Sigmoid colon (tissue), 7 donors: Measurements from ENCODE around the gene PPCDC. TPM values are rescaled to one million over a fixed set of nuclear protein-coding genes. Genes with fewer than 3 reads are reported as not detected.
"Not testable (repeated sequence)": the region's sequence is repeated elsewhere in the genome, so short reads cannot be mapped to it uniquely, and the experiment has no call there.

Experiments used
- DNase-seq: peaks from one replicate; pipeline ENCODE4 v3.0.0-alpha.2; 2019
- H3K27ac ChIP-seq, 4 donors: fragments of 200-600 bp; sonication (generic); one replicate each; pipeline ENCODE4 v1.5.1; 2016 to 2019; ENCODE audit warnings: mild to moderate bottlenecking in 1 of 4
- H3K27me3 ChIP-seq, 3 donors: fragments of 200-600 bp; sonication (generic); one replicate each; pipeline ENCODE4 v1.5.1; 2019; ENCODE audit warnings: mild to moderate bottlenecking in 1 of 3
- H3K36me3 ChIP-seq, 4 donors: fragments of 200-600 bp; sonication (generic); one replicate each; pipeline ENCODE4 v1.5.1; 2016 to 2019
- H3K4me1 ChIP-seq, 4 donors: fragments of 200-600 bp; sonication (generic); one replicate each; pipeline ENCODE4 v1.5.1; 2017 to 2019
- H3K4me3 ChIP-seq, 4 donors: fragments of 200-600 bp; sonication (generic); one replicate each; pipeline ENCODE4 v1.5.1; 2017 to 2019; ENCODE audit warnings: mild to moderate bottlenecking in 2 of 4, moderate library complexity in 1 of 4
- H3K9me3 ChIP-seq, 4 donors: fragments of 200-600 bp in 3 of 4; sonication (generic) in 3 of 4; one replicate each; pipeline versions ENCODE4 v1.5.1 to v1.6.1; 2013 to 2019
- EP300 ChIP-seq, 4 donors: sonication (generic); formaldehyde crosslinking; IDR thresholded peaks; one replicate each; pipeline ENCODE4 v1.6.1; 2017; ENCODE audit warnings: antibody characterized with exemption in 4 of 4
- POLR2A ChIP-seq, 2 donors: fragments of 450-650 bp; IDR thresholded peaks; one replicate each; pipeline ENCODE4 v1.6.1; 2016; ENCODE audit warnings: antibody characterized with exemption in 2 of 2, mild to moderate bottlenecking in 2 of 2, moderate library complexity in 2 of 2
- POLR2AphosphoS5 ChIP-seq, 4 donors: sonication (generic); formaldehyde crosslinking; IDR thresholded peaks; one replicate each; pipeline ENCODE4 v1.6.1; 2017; ENCODE audit warnings: antibody characterized with exemption in 4 of 4
- WGBS, 2 donors: extraction: QIAGEN DNeasy Blood & Tissue Kit; methylation state at CpG; one replicate each; pipeline ENCODE4 v1.1.7; 2013; 5-methylcytosine and 5-hydroxymethylcytosine counted together
- intact Hi-C: fragments of 100-400 bp; cut with DNase I; formaldehyde crosslinking; loops from one replicate; pipeline ENCODE4 v1.15.1; 2023
- polyA plus RNA-seq, 3 donors: library from polyadenylated mRNA; stranded (reverse); fragments of 200-250 nt; gene quantifications; one replicate each; pipeline ENCODE4 v1.2.3, GENCODE V29; 2013
- total RNA-seq, 4 donors: library from RNA; depleted of rRNA; stranded (reverse); fragments of >200 nt; gene quantifications; one replicate each; pipeline ENCODE4 v1.1.0, GENCODE V29; 2016
- TF ChIP-seq, protein P1 (sequence below), 4 experiments: fragments of 450-650 bp in 3 of 4; fragments of 200-600 bp in 1 of 4; IDR thresholded peaks; one replicate each; pipeline ENCODE4 v1.5.1; 2016 to 2019; ENCODE audit warnings: antibody characterized with exemption in 4 of 4, mild to moderate bottlenecking in 3 of 4, moderate library complexity in 2 of 4
- donor health status: healthy with polysubstance abuse.
- donor health status: Bipolar disorder and iron deficiency.
- donor health status: healthy.

The PPCDC gene
- total and polyA plus RNA-seq, 7 donors: 7.9 to 37.0 (median 16.2) TPM

DNA sequence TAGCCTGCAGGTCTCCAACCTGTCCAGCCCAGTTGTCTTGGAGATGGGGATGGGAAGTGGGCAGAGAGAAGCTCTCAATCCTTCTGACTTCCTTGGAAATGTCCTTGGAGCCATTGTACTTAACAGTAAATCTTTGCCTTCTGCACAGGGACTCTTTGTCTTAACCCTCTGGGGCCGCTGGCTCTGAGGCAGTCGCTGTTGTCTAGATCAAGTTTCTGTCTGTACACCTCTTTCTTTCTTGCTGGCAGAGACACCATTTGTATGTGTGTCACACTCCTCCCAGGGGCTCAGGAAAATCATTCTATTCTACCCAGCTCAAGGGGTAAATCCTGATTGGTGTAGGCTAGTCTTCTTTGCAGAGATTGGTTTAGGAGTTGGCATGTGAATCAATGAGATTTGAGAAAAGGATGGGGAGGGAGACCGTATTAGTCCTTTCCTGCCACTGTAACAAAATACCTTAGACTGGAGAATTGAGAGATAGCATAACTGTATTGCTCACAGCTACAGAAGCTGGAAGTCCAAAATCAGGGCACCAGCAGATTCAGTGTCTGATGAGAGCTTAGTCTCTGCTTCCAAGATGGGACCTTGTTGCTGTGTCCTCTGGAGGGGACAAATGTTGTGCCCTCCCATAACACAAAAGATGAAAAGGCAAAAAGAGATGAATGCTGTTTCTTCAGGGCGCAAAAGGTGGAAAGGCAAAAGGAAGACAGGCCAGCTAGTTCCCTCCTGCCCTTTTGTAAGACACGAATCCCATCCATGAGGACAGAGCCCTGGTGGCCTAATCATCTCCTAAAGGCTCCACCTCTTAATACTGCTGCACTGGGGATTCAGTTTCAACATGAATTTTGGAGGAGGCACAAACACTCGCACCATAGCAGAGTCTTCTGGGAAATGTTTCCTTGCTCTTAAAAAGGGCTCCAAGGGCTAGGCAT lies 66.3 kb downstream of the PPCDC start:
- Histone ChIP-seq H3K4me3 (no peak overlapping the region), H3K9me3 (peaks cover 0 to 3% (median 0%) of the 10 kb centered on the region in 4 donors), H3K4me1 (peaks cover 0 to 11% (median 2%) of the 10 kb centered on the region in 4 donors), H3K27ac (peak overlapping the region in 3 of 4 donors; percentile 14 to 79 (median 62)), H3K27me3 (no peaks in the 10 kb centered on the region), H3K36me3 (no peaks in the 10 kb centered on the region)
- 85 to 92% methylated on average over 6 of the region's 6 CpGs for WGBS, 2 donors
- peak; percentile 28 for DNase-seq
- TF ChIP-seq, protein P1, sequence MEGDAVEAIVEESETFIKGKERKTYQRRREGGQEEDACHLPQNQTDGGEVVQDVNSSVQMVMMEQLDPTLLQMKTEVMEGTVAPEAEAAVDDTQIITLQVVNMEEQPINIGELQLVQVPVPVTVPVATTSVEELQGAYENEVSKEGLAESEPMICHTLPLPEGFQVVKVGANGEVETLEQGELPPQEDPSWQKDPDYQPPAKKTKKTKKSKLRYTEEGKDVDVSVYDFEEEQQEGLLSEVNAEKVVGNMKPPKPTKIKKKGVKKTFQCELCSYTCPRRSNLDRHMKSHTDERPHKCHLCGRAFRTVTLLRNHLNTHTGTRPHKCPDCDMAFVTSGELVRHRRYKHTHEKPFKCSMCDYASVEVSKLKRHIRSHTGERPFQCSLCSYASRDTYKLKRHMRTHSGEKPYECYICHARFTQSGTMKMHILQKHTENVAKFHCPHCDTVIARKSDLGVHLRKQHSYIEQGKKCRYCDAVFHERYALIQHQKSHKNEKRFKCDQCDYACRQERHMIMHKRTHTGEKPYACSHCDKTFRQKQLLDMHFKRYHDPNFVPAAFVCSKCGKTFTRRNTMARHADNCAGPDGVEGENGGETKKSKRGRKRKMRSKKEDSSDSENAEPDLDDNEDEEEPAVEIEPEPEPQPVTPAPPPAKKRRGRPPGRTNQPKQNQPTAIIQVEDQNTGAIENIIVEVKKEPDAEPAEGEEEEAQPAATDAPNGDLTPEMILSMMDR (IDR thresholded peaks at IDR 0.05): no peak
- TF ChIP-seq POLR2AphosphoS5 (IDR thresholded peaks at IDR 0.05) (no peak), POLR2A (IDR thresholded peaks at IDR 0.05) (no peak), EP300 (IDR thresholded peaks at IDR 0.05) (no peak)
- intact Hi-C loops: loop anchor here (2.0 to 5.0 kb wide), 2 partner anchors 88 to 111 kb away; partner anchors contain the start of gene C15orf39

DNA sequence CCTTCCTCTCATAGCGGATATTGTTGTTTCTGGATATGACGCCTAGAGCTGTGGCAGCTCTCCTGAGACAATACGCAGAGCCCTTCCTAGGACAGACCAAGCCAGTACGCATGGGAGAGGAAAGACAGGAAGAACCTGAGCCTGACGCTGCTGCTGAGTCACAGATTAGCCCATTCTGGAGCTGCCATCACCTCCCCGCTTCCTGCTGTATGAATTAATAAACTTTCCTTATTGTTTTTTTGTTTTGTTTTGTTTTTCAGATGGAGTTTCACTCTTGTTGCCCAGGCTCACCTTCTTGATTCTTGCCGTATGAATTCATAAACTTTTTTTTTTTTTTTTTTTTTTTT lies 67.0 kb downstream of the PPCDC start:
- DNase-seq: peak; percentile 79
- TF ChIP-seq EP300 (IDR thresholded peaks at IDR 0.05): peak in 2 of 4 donors; percentile 75 to 90
- peak; percentile 58 to 92 (median 82) for TF ChIP-seq POLR2AphosphoS5 (IDR thresholded peaks at IDR 0.05)
- TF ChIP-seq POLR2A (IDR thresholded peaks at IDR 0.05): no peak
- TF ChIP-seq, protein P1 (IDR thresholded peaks at IDR 0.05): no peak
- intact Hi-C loops: loop anchor here (2.0 to 5.0 kb wide), 2 partner anchors 87 to 110 kb away; partner anchors contain the start of gene C15orf39
- H3K36me3 ChIP-seq: no peaks in the 10 kb centered on the region
- H3K27ac ChIP-seq: peak overlapping the region in 3 of 4 donors; percentile 14 to 79 (median 62)
- H3K4me1 ChIP-seq: peaks cover 0 to 11% (median 2%) of the 10 kb centered on the region in 4 donors
- 63 to 90% methylated on average over 7 of the region's 7 CpGs for WGBS, 2 donors
- H3K27me3 ChIP-seq: no peaks in the 10 kb centered on the region
- no peak overlapping the region for H3K4me3 ChIP-seq
- peaks cover 0 to 3% (median 0%) of the 10 kb centered on the region in 4 donors for H3K9me3 ChIP-seq

DNA sequence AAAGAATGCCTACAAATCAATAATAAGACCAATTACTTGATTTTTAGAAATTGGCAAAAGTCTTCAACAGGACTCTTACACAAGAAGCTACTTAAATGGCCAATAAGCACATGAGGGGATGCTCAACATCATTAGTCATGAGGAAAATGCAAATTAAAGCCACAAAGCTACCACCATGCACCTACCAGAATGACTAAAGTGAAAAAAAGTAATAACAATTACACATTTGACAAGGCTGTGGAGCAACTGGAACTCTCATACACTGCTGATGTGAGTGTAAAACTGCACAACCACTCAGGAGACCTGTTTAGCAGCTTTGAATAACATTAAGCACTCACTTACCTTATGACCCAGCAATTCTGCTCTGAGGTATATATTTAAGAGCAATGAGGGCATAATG lies 68.4 kb downstream of the PPCDC start:
- Histone ChIP-seq H3K4me3 (no peak overlapping the region), H3K27ac (no peak overlapping the region), H3K27me3 (no peaks in the 10 kb centered on the region), H3K9me3 (no peaks in the 10 kb centered on the region), H3K36me3 (no peaks in the 10 kb centered on the region), H3K4me1 (peaks cover 0 to 11% (median 2%) of the 10 kb centered on the region in 4 donors)
- intact Hi-C loops: loop anchor here (2.0 to 5.0 kb wide), 2 partner anchors 85 to 109 kb away; partner anchors contain the start of gene C15orf39
- TF ChIP-seq POLR2AphosphoS5 (IDR thresholded peaks at IDR 0.05) (no peak), POLR2A (IDR thresholded peaks at IDR 0.05) (no peak), EP300 (IDR thresholded peaks at IDR 0.05) (no peak)
- TF ChIP-seq, protein P1 (IDR thresholded peaks at IDR 0.05): no peak
- DNase-seq: no peak

DNA sequence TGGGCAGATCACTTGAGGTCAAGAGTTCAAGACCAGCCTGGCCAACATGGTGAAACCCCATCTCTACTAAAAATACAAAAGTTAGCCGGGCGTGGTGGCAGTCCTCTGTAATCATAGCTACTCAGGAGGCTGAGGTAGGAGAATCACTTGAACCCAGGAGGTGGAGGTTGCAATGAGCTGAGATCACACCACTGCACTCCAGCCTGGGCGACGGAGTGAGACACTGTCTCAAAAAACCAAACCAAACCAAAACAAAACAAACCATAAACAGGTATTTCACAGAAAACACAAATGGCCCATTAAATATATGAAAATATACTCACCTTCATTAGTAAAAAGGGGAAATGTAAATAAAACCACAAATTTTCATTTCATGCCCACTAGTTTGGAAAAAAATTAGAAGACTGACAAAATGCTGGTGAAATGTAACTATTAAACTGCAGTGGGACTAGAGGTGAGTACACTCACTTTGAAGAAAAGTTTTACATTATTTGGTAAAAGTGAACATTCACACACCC lies 71.6 kb downstream of the PPCDC start:
- H3K4me1 ChIP-seq, H3K9me3 ChIP-seq, H3K27me3 ChIP-seq, H3K27ac ChIP-seq, H3K4me3 ChIP-seq, H3K36me3 ChIP-seq: not testable (repeated sequence)
- intact Hi-C loops: loop anchor here (5.0 kb wide), 1 partner anchor 82 kb away; no protein-coding TSS in a partner anchor
- peak; percentile 17 for DNase-seq
- WGBS, 2 donors: 77 to 87% methylated on average over 4 of the region's 4 CpGs

DNA sequence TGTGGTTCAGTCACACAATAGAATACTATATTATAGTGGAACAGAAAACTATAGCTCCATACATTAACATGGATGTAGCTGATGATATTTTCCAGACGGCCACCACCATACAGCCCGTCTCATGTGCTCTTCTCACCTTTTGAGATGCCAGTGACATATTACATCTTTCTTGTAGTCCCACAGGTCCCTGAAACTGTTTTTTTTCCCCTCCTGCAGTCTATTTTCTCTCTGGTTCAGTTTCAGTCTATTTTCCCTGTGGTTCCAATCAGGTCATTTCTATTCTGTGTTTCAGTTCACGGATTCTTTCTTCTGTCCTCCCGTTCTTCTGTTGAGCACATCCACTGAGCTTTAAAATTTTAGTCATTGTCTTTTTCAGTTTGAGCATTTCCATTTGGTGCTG lies 72.2 kb downstream of the PPCDC start:
- Histone ChIP-seq H3K4me3 (no peak overlapping the region), H3K9me3 (peaks cover 0 to 2% (median 0%) of the 10 kb centered on the region in 4 donors), H3K27me3 (no peaks in the 10 kb centered on the region), H3K36me3 (no peaks in the 10 kb centered on the region), H3K4me1 (peaks cover 0 to 3% (median 0%) of the 10 kb centered on the region in 4 donors), H3K27ac (no peak overlapping the region)
- DNase-seq: no peak
- intact Hi-C loops: no loop called here
- WGBS, 2 donors: 80 to 85% methylated on average over 4 of the region's 4 CpGs
- TF ChIP-seq POLR2AphosphoS5 (IDR thresholded peaks at IDR 0.05) (no peak), POLR2A (IDR thresholded peaks at IDR 0.05) (no peak), EP300 (IDR thresholded peaks at IDR 0.05) (no peak)
- TF ChIP-seq, protein P1 (IDR thresholded peaks at IDR 0.05): no peak
